ENCODE measurements around the gene SDC3. TPM values are rescaled to one million over a fixed set of nuclear protein-coding genes. Genes with fewer than 3 reads are reported as not detected.

Gene SDC3
- total RNA-seq, 1 experiment from 2014 or later = 7.7 TPM

DNA sequence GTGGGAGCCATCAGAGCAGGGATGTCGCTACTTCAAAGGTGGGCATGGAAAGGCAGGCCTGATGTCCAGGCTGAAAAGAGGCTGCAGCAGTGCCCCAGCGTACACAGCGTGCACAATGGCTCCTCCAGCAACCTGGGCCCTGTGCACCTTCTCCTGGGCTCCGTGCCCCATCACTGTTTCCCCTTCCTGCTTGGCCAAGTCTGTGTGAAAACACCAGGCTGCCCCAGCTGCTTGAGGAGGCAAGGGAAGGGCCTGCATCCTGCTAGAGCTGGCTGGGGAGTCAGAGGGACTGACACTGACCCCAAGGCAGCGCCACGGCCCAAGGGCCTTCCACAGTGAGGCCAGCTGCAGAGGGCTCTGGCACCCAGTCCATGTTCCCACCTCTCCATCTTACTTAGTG, 33.4 kb downstream of the SDC3 start:
- H3K27me3 ChIP-seq (replicated peaks; ENCODE audit: insufficient read depth, low read depth, low read length, poor library complexity) = no peaks in the 10 kb centered on the region
- TF ChIP-seq EZH2 (IDR thresholded peaks at IDR 0.05; ENCODE audit: borderline replicate concordance, low read depth, low read length, poor library complexity, severe bottlenecking) (no peak), CTCF (conservative IDR thresholded peaks at IDR 0.05; ENCODE audit: low read depth, low read length) (no peak)
- H3K27ac ChIP-seq (ENCODE audit: low read depth, low read length, poor library complexity, severe bottlenecking) = no peak overlapping the region
- H3K36me3 ChIP-seq (ENCODE audit: insufficient read depth, low read length, poor library complexity, severe bottlenecking) = no peaks in the 10 kb centered on the region
- H3K4me1 ChIP-seq (ENCODE audit: insufficient read depth, low read length, poor library complexity, severe bottlenecking) = peaks cover 23% of the 10 kb centered on the region
- BruUV-seq (replicated peaks) = no TSS peak
- POLR2A ChIA-PET (ENCODE audit: low non-redundant PET) = no interaction called here
- no peak for DNase-seq (ENCODE audit: low spot score)
- CTCF ChIA-PET = no interaction called here
- no peak overlapping the region for H3K4me3 ChIP-seq (ENCODE audit: low read depth, low read length, poor library complexity, severe bottlenecking)
- intact Hi-C loops (cut with micrococcal nuclease; ENCODE audit: unreplicated experiment) = no loop called here
- peaks cover 6% of the 10 kb centered on the region for H3K9me3 ChIP-seq (ENCODE audit: low read depth, low read length, poor library complexity, severe bottlenecking)

DNA sequence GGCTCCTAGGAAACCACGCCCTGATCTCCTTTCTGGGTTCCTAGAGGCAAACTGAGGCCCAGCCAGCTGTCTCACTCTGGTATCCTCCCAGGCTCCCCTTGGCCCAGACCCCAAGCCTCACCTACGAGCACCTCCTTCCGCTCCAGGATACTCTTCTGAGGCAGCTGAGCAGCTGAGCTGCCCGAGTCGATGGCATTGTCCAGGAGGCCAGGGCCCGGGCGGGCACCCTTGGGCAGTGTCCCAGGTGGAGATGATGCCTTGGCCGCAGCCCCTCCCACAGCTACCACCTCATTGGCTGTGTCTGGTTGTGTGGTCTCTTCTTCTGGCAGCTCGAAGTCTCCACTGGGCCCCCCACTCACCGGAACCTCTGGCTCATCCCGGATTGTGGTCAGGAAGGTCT, 34.4 kb downstream of the SDC3 start:
- Histone ChIP-seq H3K9me3 (ENCODE audit: low read depth, low read length, poor library complexity, severe bottlenecking) (peaks cover 6% of the 10 kb centered on the region), H3K36me3 (ENCODE audit: insufficient read depth, low read length, poor library complexity, severe bottlenecking) (no peaks in the 10 kb centered on the region), H3K4me1 (ENCODE audit: insufficient read depth, low read length, poor library complexity, severe bottlenecking) (peaks cover 16% of the 10 kb centered on the region), H3K27ac (ENCODE audit: low read depth, low read length, poor library complexity, severe bottlenecking) (no peak overlapping the region), H3K27me3 (replicated peaks; ENCODE audit: insufficient read depth, low read depth, low read length, poor library complexity) (no peaks in the 10 kb centered on the region), H3K4me3 (ENCODE audit: low read depth, low read length, poor library complexity, severe bottlenecking) (no peak overlapping the region)
- no TSS peak for BruUV-seq (replicated peaks)
- intact Hi-C loops (cut with micrococcal nuclease; ENCODE audit: unreplicated experiment) = no loop called here
- TF ChIP-seq CTCF (conservative IDR thresholded peaks at IDR 0.05; ENCODE audit: low read depth, low read length) (no peak), EZH2 (IDR thresholded peaks at IDR 0.05; ENCODE audit: borderline replicate concordance, low read depth, low read length, poor library complexity, severe bottlenecking) (no peak)
- ChIA-PET POLR2A (ENCODE audit: low non-redundant PET) (no interaction called here), CTCF (no interaction called here)
- no peak for DNase-seq (ENCODE audit: low spot score)

DNA sequence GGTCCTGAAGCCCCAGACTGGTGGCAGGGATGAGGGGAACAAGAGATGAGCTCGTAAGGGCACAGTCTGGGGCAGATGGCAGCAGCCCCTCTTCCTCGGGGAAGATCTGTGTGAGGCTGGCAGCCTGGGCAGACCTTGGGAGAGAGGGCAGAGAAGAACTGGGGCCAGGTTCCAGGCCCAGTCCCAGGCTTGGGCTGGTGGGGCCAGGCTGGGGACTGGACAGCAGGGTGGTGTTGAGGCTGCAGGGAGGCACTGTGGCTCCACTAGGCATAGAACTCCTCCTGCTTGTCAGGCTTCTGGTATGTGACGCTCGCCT, 35.7 kb downstream of the SDC3 start:
- CTCF ChIA-PET = no interaction called here
- Histone ChIP-seq H3K27ac (ENCODE audit: low read depth, low read length, poor library complexity, severe bottlenecking) (no peak overlapping the region), H3K27me3 (replicated peaks; ENCODE audit: insufficient read depth, low read depth, low read length, poor library complexity) (no peaks in the 10 kb centered on the region), H3K4me3 (ENCODE audit: low read depth, low read length, poor library complexity, severe bottlenecking) (no peak overlapping the region), H3K9me3 (ENCODE audit: low read depth, low read length, poor library complexity, severe bottlenecking) (peaks cover 6% of the 10 kb centered on the region), H3K36me3 (ENCODE audit: insufficient read depth, low read length, poor library complexity, severe bottlenecking) (no peaks in the 10 kb centered on the region), H3K4me1 (ENCODE audit: insufficient read depth, low read length, poor library complexity, severe bottlenecking) (peaks cover 9% of the 10 kb centered on the region)
- DNase-seq (ENCODE audit: low spot score) = no peak
- POLR2A ChIA-PET (ENCODE audit: low non-redundant PET) = no interaction called here
- TF ChIP-seq EZH2 (IDR thresholded peaks at IDR 0.05; ENCODE audit: borderline replicate concordance, low read depth, low read length, poor library complexity, severe bottlenecking) = no peak
- TF ChIP-seq CTCF (conservative IDR thresholded peaks at IDR 0.05; ENCODE audit: low read depth, low read length) = no peak
- BruUV-seq (replicated peaks) = no TSS peak
- intact Hi-C loops (cut with micrococcal nuclease; ENCODE audit: unreplicated experiment) = no loop called here
